Measurements from ENCODE around the gene FECH. TPM values are rescaled to one million over a fixed set of nuclear protein-coding genes. Genes with fewer than 3 reads are reported as not detected.
A peak's percentile ranks its signal among the peaks of the same experiment; 100 is the strongest.

The FECH gene
- total RNA-seq, 1 donor from 2014 or later, result 54.4 TPM

- no peak for DNase-seq
Observed at GRCh38 chr18:57579934-57580333, 6.6 kb downstream of the FECH start.

DNA sequence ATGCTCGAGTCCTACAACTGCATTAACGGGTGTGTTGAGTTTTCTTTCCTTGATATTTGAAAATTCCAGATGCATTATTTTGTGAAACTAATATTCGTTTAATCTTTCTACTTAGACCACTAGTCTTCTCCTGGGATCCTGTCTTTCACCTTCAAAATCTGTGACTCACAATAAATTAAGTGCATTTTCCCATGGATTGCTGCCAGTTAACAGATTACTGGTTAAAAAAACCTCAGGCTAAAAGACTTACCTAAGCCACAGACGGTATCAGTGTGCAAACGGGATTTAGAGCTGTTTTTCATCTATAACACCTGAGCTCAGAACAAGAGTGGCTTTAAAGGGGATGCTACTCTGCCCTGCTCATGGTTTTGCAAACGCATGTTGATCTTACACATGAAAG lies 10.2 kb downstream of the FECH start:
- no peak for DNase-seq

- no peak for DNase-seq
Observed at GRCh38 chr18:57575542-57575941, 11.0 kb downstream of the FECH start.

DNA sequence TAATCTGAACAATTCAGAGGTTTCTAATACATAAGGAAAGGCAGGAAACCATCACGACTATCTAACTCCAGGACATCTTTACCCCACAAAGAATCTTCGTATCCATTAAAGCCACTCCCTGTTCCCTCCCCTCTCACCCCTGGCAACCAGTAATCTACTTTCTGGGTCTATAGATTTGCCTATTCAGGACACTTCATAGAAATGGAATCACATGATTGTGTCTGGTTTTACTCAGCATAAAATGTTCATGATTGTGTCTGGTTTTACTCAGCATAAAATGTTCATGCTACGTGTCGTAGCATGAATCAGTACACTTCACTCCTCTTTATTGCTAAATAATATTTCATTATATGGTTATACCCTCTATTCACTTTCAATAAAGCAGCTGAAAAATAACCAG lies 11.6 kb downstream of the FECH start:
- DNase-seq, result no peak

DNA sequence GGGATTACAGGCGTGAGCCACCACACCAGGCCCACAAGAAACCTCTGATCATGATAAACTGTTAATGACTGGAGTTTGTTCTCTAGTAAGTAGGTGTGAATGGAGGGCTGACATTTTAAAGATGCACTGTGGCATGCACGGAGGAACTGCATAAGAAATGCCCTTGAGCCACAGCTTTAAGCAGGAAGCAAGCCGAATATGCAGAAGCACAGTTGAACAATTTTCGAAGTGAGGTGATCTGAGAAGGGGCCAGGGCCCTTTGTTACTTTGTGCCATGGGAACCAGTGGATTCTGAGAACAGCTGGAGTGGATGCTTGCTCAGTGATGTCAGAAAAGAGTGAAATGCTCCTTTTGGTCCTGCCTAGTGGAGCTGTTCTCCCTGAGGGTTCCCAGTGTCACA lies 16.3 kb downstream of the FECH start:
- no peak for DNase-seq

GRCh38 chr18:57569133-57569532 lies 17.4 kb downstream of the FECH start:
- no peak for DNase-seq

DNA sequence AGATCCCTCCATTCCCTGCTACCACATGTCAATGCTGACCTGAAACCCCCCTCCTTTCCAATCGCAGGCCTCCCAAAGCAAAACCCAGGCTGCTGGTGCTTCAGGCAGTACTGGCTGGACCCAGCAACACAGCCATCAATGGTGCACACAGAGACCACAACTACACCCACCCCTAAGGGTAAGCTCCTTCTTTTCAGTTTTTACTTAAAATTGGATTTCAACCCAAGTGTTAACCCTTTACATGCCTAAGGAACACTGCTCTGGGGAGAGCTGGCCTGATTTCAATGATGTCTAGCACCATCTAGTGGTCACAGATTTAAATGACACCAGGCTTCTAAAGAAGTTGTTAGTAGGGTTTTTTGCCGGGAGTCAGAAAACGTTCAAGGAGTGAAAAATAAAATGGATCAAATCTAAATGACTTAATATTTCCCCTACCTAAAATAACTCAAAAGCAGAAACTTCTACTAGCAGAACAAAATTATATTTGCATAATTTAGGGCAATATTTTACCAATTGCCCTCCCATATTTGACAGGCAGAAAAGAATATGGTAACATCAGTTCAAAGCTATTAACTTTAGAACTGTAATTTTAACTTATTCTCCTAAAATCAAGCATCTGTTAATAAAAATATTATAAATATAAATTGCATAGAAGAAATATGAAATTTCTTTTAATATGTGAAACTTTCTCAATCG lies 24.6 kb downstream of the FECH start:
- peak; percentile 41 for DNase-seq

GRCh38 chr18:57561261-57561660 lies 25.2 kb downstream of the FECH start:
- no peak for DNase-seq

- peak; percentile 82 for DNase-seq
Observed at GRCh38 chr18:57559314-57559713, 27.2 kb downstream of the FECH start.

- DNase-seq, result no peak
Observed at GRCh38 chr18:57555134-57555533, 31.4 kb downstream of the FECH start.

GRCh38 chr18:57550510-57550909 lies 36.0 kb downstream of the FECH start:
- no peak for DNase-seq

DNA sequence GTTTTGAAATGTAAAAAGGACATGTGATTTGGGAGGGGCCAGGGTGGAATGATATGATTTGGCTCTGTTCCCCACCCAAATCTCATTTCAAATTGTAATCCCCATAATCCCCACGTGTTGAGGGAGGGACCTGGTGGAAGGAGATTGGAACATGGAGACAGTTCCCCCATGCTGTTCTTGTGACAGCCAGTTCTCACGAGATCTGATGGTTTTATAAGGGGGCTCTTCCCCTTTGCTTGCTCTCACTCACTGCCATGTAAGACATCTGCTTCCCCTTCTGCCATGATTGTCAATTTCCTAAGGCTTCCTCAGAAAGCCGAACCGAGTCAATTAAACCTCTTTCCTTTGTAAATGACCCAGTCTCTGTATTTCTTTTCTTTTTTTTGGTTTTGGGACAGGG lies 39.2 kb downstream of the FECH start:
- no peak for DNase-seq

- no peak for DNase-seq
Observed at GRCh38 chr18:57544936-57545660, 41.4 kb downstream of the FECH start.

- no peak for DNase-seq
Observed at GRCh38 chr18:57543560-57543959, 42.9 kb downstream of the FECH start.

DNA sequence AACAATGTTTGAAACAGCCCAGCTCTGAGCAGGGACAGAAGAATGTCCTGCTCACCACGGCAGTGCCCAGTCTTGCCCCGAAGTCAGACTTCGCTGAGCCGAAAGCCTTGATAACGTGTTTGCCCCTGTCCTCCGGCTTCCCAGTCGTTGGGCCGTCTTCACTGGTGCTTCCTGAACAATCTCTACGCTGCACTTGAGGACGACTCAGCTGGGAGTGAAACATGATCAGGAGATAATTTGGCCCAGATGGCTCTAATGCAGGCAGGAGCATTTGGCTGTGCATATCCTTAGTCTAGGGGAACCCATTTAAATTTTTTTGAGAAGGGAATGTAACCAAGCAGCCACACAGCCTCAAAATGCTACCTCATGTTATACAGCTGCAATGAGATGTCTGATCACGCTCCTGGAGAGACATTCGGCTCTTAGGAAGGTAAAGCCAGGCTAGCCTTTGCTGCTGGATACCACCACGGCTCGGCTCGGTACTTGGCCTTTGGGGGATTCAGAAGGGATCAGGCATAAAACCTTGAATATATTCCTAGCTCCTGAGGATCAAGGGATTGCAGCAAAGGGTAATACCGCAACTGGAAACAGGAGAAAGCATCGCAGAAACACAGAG lies 43.6 kb downstream of the FECH start:
- DNase-seq, result peak; percentile 66

GRCh38 chr18:57542126-57542525 lies 44.4 kb downstream of the FECH start:
- no peak for DNase-seq

DNA sequence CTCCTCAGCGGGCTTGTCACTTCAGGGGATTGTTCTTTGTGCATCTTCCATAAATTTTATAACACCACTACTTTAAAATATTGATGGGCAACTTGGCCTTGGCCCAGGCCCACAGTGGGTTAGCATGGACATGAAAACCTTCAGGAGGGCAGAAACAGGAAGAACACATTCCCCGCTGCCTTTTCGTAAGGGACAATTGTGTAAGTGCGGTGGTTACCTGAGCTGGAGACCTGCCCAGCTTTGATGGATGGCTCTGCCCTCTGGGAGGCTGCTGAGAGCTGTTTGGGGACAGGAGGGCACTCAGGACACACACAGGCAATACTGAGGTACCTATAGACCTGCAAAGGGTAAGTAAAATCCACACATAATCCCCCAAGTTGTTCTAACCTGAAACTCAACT lies 46.8 kb downstream of the FECH start:
- DNase-seq, result no peak

DNA sequence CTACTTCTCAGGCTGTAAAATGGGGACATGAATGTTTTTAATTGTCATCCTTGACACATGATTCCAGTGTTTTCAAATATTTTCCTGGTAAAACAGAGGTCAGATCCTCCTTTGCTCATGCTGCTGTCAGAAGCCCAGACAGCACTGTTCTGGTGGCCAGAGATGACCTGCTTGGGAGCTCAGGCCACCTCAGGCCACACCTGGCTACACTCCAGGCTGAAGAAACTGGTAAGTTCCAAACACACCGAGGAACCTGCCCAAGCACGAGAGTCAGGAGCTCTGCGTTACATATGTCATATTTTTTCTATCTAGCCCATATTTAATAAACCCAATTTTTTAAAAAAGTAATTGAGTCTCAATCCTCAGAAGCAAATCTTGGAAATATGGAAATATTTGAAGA lies 47.9 kb downstream of the FECH start:
- no peak for DNase-seq

DNA sequence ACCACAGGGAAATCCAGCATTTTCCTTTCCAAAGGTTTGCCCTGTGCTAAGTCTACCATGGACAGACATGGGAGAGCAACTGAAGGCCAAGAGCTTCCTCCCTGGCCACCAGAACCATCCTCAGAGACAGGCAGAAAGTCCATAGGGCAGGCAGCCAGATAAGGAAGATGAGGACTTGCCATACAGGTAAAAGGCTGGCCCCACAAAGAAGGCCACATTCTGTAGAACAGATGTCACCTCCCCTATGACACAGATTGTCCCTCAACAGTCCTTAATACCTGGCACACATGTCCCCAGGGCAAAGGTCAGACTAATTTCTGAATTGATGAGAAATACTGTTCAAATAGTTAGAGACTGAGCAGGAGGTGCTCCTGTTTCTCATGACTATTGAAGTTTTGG lies 52.0 kb downstream of the FECH start:
- no peak for DNase-seq

- DNase-seq, result no peak
Observed at GRCh38 chr18:57533868-57534510, 52.5 kb downstream of the FECH start.

DNA sequence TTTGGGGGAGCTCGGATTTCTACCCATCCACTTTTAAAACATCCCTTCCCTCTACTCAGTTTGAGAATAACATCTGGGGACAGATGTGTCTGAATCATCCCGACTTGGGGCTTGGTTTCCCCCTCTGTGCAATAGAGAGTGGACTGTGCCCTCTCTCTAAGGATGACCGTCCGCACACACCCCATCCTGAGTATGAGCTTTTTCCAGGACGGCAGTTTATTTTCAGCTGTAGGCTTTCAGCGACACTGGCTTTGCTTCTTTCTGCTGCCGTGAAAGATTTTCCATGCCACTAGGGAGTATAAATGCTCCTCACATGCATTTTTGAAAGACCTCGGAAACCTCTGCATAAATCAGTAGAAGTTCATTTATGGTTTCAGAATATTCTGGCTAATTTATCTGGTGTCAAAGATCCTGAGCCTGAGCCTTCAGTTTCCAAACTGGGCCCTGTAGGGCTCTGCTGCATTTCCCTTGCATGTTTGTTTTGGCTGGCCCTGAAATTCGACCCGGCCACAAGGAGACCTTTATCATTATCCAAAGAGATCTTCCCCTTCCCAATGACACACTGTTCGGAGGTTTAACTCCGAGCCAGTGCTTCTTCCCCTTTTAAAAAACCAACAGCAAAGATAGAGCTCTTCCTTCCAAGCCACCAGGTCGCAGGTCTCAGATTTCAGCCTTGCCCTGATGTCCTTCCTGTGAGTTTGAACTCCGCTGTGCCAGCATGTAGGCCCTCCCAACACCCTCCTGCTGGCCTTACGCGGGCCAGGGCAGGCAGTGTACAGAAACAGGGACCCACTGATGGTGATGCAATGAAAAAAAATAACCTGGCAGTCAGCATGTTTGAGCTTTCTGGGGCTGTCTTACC lies 53.3 kb downstream of the FECH start:
- DNase-seq, result no peak

GRCh38 chr18:57529151-57529550 lies 57.4 kb downstream of the FECH start:
- DNase-seq, result no peak

Data from skin of body (tissue), 2 donors.